ENCODE results near the gene GALNT17.

DNA sequence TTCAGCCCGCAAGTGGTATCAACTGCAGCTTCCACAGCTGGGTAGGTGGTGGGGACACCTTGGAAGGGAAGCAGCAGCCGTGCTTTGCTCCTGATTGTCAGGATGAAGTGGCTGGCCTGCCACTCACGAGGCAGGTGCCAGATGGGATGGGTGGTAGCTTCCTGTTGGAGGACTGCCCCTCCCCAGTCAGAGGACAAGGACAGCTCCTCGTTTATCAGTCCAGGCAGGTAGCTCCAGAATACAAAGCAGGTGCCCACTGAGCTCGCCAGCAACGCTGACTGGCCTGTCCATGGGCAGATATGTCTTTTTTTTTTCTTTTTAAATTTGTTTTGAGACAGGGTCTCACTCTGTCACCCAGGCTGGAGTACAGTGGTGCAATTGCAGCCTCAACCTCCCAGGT is 431.3 kb downstream of the GALNT17 start:
- TF ChIP-seq, protein P1, sequence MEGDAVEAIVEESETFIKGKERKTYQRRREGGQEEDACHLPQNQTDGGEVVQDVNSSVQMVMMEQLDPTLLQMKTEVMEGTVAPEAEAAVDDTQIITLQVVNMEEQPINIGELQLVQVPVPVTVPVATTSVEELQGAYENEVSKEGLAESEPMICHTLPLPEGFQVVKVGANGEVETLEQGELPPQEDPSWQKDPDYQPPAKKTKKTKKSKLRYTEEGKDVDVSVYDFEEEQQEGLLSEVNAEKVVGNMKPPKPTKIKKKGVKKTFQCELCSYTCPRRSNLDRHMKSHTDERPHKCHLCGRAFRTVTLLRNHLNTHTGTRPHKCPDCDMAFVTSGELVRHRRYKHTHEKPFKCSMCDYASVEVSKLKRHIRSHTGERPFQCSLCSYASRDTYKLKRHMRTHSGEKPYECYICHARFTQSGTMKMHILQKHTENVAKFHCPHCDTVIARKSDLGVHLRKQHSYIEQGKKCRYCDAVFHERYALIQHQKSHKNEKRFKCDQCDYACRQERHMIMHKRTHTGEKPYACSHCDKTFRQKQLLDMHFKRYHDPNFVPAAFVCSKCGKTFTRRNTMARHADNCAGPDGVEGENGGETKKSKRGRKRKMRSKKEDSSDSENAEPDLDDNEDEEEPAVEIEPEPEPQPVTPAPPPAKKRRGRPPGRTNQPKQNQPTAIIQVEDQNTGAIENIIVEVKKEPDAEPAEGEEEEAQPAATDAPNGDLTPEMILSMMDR (IDR thresholded peaks at IDR 0.05): no peak
- TF ChIP-seq POLR2A (IDR thresholded peaks at IDR 0.05) (no peak), EP300 (IDR thresholded peaks at IDR 0.05) (no peak)
